ENCODE results near the gene AHSP. TPM values are rescaled to one million over a fixed set of nuclear protein-coding genes. Genes with fewer than 3 reads are reported as not detected.

AHSP gene, protein sequence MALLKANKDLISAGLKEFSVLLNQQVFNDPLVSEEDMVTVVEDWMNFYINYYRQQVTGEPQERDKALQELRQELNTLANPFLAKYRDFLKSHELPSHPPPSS
- not detected for total RNA-seq

DNA sequence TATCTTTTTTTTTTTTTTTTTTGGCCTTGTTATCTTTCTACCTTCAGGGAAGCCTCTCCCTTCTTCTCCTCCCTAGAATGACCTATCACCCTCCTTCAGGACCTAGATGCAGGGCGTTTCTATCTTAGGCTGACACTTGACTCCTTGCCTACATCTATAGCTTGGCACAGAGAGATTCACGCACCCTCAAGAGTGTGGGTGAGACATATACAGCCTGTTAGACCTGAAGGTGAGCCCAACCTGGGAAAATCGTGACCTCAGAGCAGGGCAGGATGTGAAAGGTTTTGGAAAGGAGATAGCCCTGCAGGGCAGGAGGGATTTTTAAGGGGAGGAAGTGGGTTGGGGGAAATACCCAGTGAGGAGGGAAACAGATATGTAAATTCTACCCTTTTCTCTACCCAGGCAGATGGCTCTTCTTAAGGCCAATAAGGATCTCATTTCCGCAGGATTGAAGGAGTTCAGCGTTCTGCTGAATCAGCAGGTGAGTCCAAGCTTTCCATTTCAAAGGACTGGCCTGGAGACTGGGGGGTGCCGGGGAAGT lies at the start of gene AHSP:
TSS of gene AHSP (plus strand) at position 167 of the 541 bp plus-strand sequence. CDS start at position 407, 240 bp downstream.

DNA sequence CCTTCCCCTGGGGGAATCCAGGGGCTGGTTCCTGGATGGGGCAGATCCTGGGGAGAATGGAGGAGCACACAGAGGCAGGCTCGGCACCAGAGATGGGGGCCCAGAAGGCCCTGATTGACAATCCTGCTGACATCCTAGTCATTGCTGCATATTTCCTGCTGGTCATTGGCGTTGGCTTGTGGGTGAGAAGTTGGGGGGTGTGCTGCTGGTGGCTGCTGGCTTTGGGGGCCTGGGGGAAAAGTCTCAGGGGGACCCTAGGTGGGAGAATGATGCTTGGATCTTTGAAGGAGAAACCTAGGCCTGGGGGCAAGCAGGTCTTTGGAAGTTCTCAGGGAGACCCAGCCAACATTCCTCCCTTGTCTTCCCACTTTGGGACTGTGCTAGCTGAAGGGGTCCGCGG lies 44.6 kb upstream of the AHSP start, which contains the start of gene SLC5A2:
TSS of gene SLC5A2 (plus strand) at position 43 of the 400 bp plus-strand sequence. CDS start at position 57, 14 bp downstream.

DNA sequence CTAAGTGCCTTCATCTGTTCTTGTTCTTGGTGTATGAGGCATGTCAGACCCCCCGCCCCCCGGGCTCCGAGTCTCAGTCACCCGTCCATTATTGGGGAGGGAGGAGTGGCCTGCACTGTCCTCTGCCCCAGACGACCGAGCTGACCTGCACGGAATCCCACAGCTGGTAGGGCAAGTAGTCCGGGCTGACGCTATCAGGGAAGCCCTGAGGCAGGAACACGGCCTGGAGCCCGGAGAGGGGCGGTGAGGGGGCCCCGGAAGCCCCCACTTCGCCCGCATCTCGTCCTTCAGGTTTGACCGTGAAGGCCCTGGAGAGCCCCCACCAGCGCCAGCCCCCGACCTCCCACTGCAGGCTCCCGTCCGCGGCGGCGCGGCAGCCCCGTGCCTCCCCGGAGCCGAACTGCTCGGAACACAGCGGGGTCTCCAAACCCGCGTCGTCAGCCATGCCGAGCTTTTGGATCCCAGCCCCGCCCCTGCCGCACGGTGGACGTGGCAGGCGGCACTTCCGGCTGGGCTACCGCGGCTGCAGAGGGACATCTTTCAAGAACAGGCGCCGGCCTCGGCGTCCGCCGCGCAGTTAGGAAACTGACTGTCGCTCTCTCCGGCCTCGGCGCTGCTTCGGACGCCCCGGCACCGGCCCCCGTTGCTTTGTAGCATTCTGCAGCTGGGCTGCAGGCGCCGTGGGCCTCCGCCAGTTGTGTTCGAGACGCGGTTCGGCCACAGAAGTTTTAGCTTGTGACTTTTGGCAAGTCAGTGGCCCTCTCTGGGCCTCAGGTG lies 19.6 kb upstream of the AHSP start, which contains the start of gene RUSF1:
TSS of gene RUSF1 (minus strand) at position 463 of the 777 bp plus-strand sequence. CDS start at position 445, 18 bp downstream.

Other genes with a start within 250 kb of the AHSP start
- gene ITGAX, start 172.7 kb upstream of the AHSP start, total RNA-seq, result 1 to 10 TPM in 1 of 2 donors, under 1 TPM in 1; 1.00 to 4.1 TPM
- not detected for gene ITGAD, start 134.6 kb upstream of the AHSP start, total RNA-seq
- gene COX6A2, start 99.5 kb upstream of the AHSP start, total RNA-seq, result not detected
- gene ZNF843, start 85.1 kb upstream of the AHSP start, total RNA-seq, result under 1 TPM; under 0.01 to 0.34 TPM
- 10 to 100 TPM in 1 of 2 donors, 1 to 10 TPM in 1; 8.7 to 12.0 TPM for gene ARMC5, start 68.4 kb upstream of the AHSP start, total RNA-seq
- gene TGFB1I1, start 55.7 kb upstream of the AHSP start, total RNA-seq, result 10 to 100 TPM; 34.8 to 45.0 TPM
- not detected for gene SLC5A2, start 44.8 kb upstream of the AHSP start, total RNA-seq
- 10 to 100 TPM; 35.0 to 36.5 TPM for gene RUSF1, start 19.5 kb upstream of the AHSP start, total RNA-seq